ENCODE results near the gene CCT3. TPM values are rescaled to one million over a fixed set of nuclear protein-coding genes. Genes with fewer than 3 reads are reported as not detected.

CCT3 gene
- total and polyA plus RNA-seq, 12 donors, result 76.2 to 212 (median 127) TPM

GRCh38 chr1:156383023-156383422 is 44.9 kb upstream of the CCT3 start:
- Histone ChIP-seq H3K27ac (no peak overlapping the region), H3K36me3 (no peaks in the 10 kb centered on the region), H3K27me3 (peaks cover 0 to 24% (median 22%) of the 10 kb centered on the region in 7 donors), H3K4me1 (peaks cover 0 to 4% (median 0%) of the 10 kb centered on the region in 9 donors), H3K9me3 (no peaks in the 10 kb centered on the region), H3K4me3 (no peak overlapping the region)
- WGBS, 2 donors, result 45 to 56% methylated on average over 9 of the region's 9 CpGs
- TF ChIP-seq CTCF (IDR thresholded peaks at IDR 0.05), result peak; percentile 52 to 83 (median 77)
- DNase-seq, result peak; percentile 51 to 55
- intact Hi-C loops (cut with DNase I), result loop anchor here in 5 of 10 donors (2.0 to 10.0 kb wide), 5 partner anchors 162 to 272 kb away; partner anchors contain the start of gene GPATCH4 (in 3 of the 5)
- peak; percentile 71 to 93 (median 80) for ATAC-seq

- Histone ChIP-seq H3K27me3 (peaks cover 0 to 20% (median 18%) of the 10 kb centered on the region in 7 donors), H3K27ac (no peak overlapping the region), H3K36me3 (no peaks in the 10 kb centered on the region), H3K9me3 (no peaks in the 10 kb centered on the region), H3K4me1 (no peaks in the 10 kb centered on the region), H3K4me3 (no peak overlapping the region)
- 61 to 66% methylated on average over 7 of the region's 7 CpGs for WGBS, 2 donors
- no peak for ATAC-seq
- DNase-seq, result no peak
- TF ChIP-seq CTCF (IDR thresholded peaks at IDR 0.05), result no peak
- intact Hi-C loops (cut with DNase I), result loop anchor here in 5 of 10 donors (2.0 to 10.0 kb wide), 5 partner anchors 162 to 272 kb away; partner anchors contain the start of gene GPATCH4 (in 3 of the 5)
These were observed 44.5 kb upstream of the CCT3 start for GRCh38 chr1:156382561-156382960.

- intact Hi-C loops (cut with DNase I), result loop anchor here in 6 of 10 donors (2.0 to 10.0 kb wide), 5 partner anchors 165 to 275 kb away; partner anchors contain the start of gene GPATCH4 (in 3 of the 6)
- Histone ChIP-seq H3K27ac (no peak overlapping the region), H3K4me1 (peaks cover 0 to 4% (median 0%) of the 10 kb centered on the region in 9 donors), H3K9me3 (no peaks in the 10 kb centered on the region), H3K27me3 (peaks cover 0 to 3% (median 0%) of the 10 kb centered on the region in 7 donors), H3K4me3 (no peak overlapping the region), H3K36me3 (no peaks in the 10 kb centered on the region)
- 49 to 62% methylated on average over 3 of the region's 3 CpGs for WGBS, 2 donors
- no peak for DNase-seq
- ATAC-seq, result no peak
- TF ChIP-seq CTCF (IDR thresholded peaks at IDR 0.05), result no peak
These were observed 41.5 kb upstream of the CCT3 start for GRCh38 chr1:156379420-156380165.

- no peak overlapping the region for H3K27ac ChIP-seq
- ATAC-seq (no peak), DNase-seq (no peak)
- intact Hi-C loops (cut with DNase I), result no loop called here
- 60 to 71% methylated on average over 6 of the region's 6 CpGs for WGBS, 2 donors
- peaks cover 0 to 5% (median 0%) of the 10 kb centered on the region in 9 donors for H3K4me1 ChIP-seq
- no peak for TF ChIP-seq CTCF (IDR thresholded peaks at IDR 0.05)
- H3K36me3 ChIP-seq, result no peaks in the 10 kb centered on the region
- no peak overlapping the region for H3K4me3 ChIP-seq
- peaks cover 0 to 5% (median 0%) of the 10 kb centered on the region in 7 donors for H3K27me3 ChIP-seq
- H3K9me3 ChIP-seq, result no peaks in the 10 kb centered on the region
These were observed 40.5 kb upstream of the CCT3 start for GRCh38 chr1:156378557-156378956.
